Caco-2 (cell line): ENCODE measurements around the gene GRIN1. TPM values are rescaled to one million over a fixed set of nuclear protein-coding genes. Genes with fewer than 3 reads are reported as not detected.

Experiments
- BruUV-seq: library from RNA; stranded (reverse); fragments of 400-500 nt; replicated peaks from 2 replicates; lab custom pipeline; 2021; lab: Mats Ljungman, UMichigan
- CTCF ChIA-PET: fragments of 300-600 bp; sonication (Branson Sonifier 250); formaldehyde crosslinking; loops from one replicate; lab custom pipeline; 2022; ENCODE audit warnings: antibody characterized with exemption; lab: Charles Lee
- POLR2A ChIA-PET: fragments of 300-600 bp; sonication (Branson Sonifier 250); formaldehyde crosslinking; loops from one replicate; lab custom pipeline; 2022; ENCODE audit warnings: antibody characterized with exemption; lab: Charles Lee
- DNase-seq, 2 experiments: peaks; one replicate each; pipeline versions ENCODE4 v3.0.0 to v3.0.0-alpha.2; 2020 to 2022
- H3K27me3 ChIP-seq: replicated peaks from 2 replicates; pipeline ENCODE4 v1.6.0; 2011; ENCODE audit warnings: low read length; ENCODE audit not compliant: control insufficient read depth, insufficient read depth
- H3K36me3 ChIP-seq: 2 replicates; pipeline ENCODE4 v1.5.1; 2011; ENCODE audit warnings: low read length; ENCODE audit not compliant: control insufficient read depth, insufficient read depth
- H3K4me1 ChIP-seq: fragments of 250-450 bp; sonication (Bioruptor Pico); 2 replicates; pipeline ENCODE4 v1.5.1; 2020; ENCODE audit warnings: mild to moderate bottlenecking
- H3K4me3 ChIP-seq: 2 replicates; pipeline ENCODE4 v1.5.1; 2011; ENCODE audit warnings: low read depth, mild to moderate bottlenecking, control low read depth, low read length
- H3K9me3 ChIP-seq: fragments of 250-450 bp; sonication (Bioruptor Pico); 2 replicates; pipeline ENCODE4 v1.5.1; 2020; ENCODE audit warnings: mild to moderate bottlenecking, moderate library complexity
- H3K27ac Mint-ChIP-seq: one replicate; pipeline ENCODE4 v1.8.0; 2022; ENCODE audit warnings: mixed read lengths; ENCODE audit not compliant: unreplicated experiment
- H3K27me3 Mint-ChIP-seq: one replicate; pipeline ENCODE4 v1.8.0; 2022; ENCODE audit warnings: mixed read lengths; ENCODE audit not compliant: insufficient read depth, unreplicated experiment
- H3K36me3 Mint-ChIP-seq: one replicate; pipeline ENCODE4 v1.8.0; 2022; ENCODE audit warnings: mild to moderate bottlenecking, mixed read lengths; ENCODE audit not compliant: insufficient read depth, unreplicated experiment
- H3K4me1 Mint-ChIP-seq: one replicate; pipeline ENCODE4 v1.8.0; 2022; ENCODE audit warnings: low read depth, mixed read lengths; ENCODE audit not compliant: unreplicated experiment
- H3K4me3 Mint-ChIP-seq: one replicate; pipeline ENCODE4 v1.8.0; 2022; ENCODE audit warnings: mild to moderate bottlenecking, moderate library complexity, mixed read lengths; ENCODE audit not compliant: unreplicated experiment
- H3K9me3 Mint-ChIP-seq: one replicate; pipeline ENCODE4 v1.8.0; 2022; ENCODE audit warnings: mixed read lengths; ENCODE audit not compliant: unreplicated experiment
- CTCF ChIP-seq, 2 experiments: fragments of 200-600 bp in 1 of 2; IDR thresholded peaks; 1 replicate in 1 of 2; 2 replicates in 1 of 2; pipeline versions ENCODE4 v1.5.1 to v1.8.0; 2011 to 2022; ENCODE audit warnings: antibody characterized with exemption in 1 of 2, control low read depth in 1 of 2, inconsistent platforms in 1 of 2, low read depth in 1 of 2, low read length in 1 of 2, mild to moderate bottlenecking in 1 of 2, moderate library complexity in 1 of 2; ENCODE audit not compliant: insufficient read depth in 1 of 2, severe bottlenecking in 1 of 2, unreplicated experiment in 1 of 2
- intact Hi-C: fragments of 100-400 bp; cut with micrococcal nuclease; formaldehyde crosslinking; loops from one replicate; pipeline ENCODE4 v1.10.0; 2022; ENCODE audit not compliant: unreplicated experiment
- total RNA-seq: library from RNA; stranded (reverse); gene quantifications from 2 replicates; pipeline ENCODE4 v1.2.3, GENCODE V29; 2022

GRIN1 gene
- total RNA-seq, 1 experiment from 2014 or later: 3.7 TPM

GRCh38 chr9:137170486-137171148, 31.7 kb downstream of the GRIN1 start:
- Histone ChIP-seq H3K4me1 (peaks cover 16% of the 10 kb centered on the region), H3K36me3 (no peaks in the 10 kb centered on the region), H3K4me3 (no peak overlapping the region), H3K9me3 (no peaks in the 10 kb centered on the region), H3K27me3 (peaks cover 2% of the 10 kb centered on the region; the same call in 1 of the 2 replicates)
- TF ChIP-seq CTCF (IDR thresholded peaks at IDR 0.05; ENCODE audit: insufficient read depth in 1 of 2, low read depth in 1 of 2, low read length in 1 of 2, severe bottlenecking in 1 of 2, unreplicated experiment in 1 of 2): no peak
- Mint-ChIP-seq H3K27ac (no peak overlapping the region), H3K27me3 (peaks cover 4% of the 10 kb centered on the region), H3K36me3 (peaks cover 15% of the 10 kb centered on the region), H3K9me3 (no peaks in the 10 kb centered on the region), H3K4me1 (peaks cover 6% of the 10 kb centered on the region), H3K4me3 (peak overlapping the region; percentile 65)
- no TSS peak for BruUV-seq
- ChIA-PET CTCF (interaction anchor here (3.1 kb wide), 1 partner anchor 66 kb away, joined by 16 read pairs; no protein-coding TSS in a partner anchor), POLR2A (interaction anchor here (0.7 to 1.0 kb wide), 2 partner anchors 43 to 59 kb away, joined by 3 read pairs; no protein-coding TSS in a partner anchor)
- intact Hi-C loops: no loop called here
- DNase-seq: no peak

- no peaks in the 10 kb centered on the region for H3K9me3 Mint-ChIP-seq
- Histone ChIP-seq H3K4me1 (peaks cover 16% of the 10 kb centered on the region), H3K36me3 (no peaks in the 10 kb centered on the region), H3K9me3 (no peaks in the 10 kb centered on the region), H3K4me3 (no peak overlapping the region), H3K27me3 (peaks cover 2% of the 10 kb centered on the region; the same call in 1 of the 2 replicates)
- no peak overlapping the region for H3K27ac Mint-ChIP-seq
- ChIA-PET POLR2A (interaction anchor here (0.6 kb wide), 1 partner anchor 41 kb away, joined by 10 read pairs; no protein-coding TSS in a partner anchor), CTCF (no interaction called here)
- no TSS peak for BruUV-seq
- H3K27me3 Mint-ChIP-seq: peaks cover 4% of the 10 kb centered on the region
- intact Hi-C loops: no loop called here
- peaks cover 20% of the 10 kb centered on the region for H3K36me3 Mint-ChIP-seq
- no peak overlapping the region for H3K4me3 Mint-ChIP-seq
- no peak for DNase-seq
- no peak for TF ChIP-seq CTCF (IDR thresholded peaks at IDR 0.05; ENCODE audit: insufficient read depth in 1 of 2, low read depth in 1 of 2, low read length in 1 of 2, severe bottlenecking in 1 of 2, unreplicated experiment in 1 of 2)
- H3K4me1 Mint-ChIP-seq: peaks cover 5% of the 10 kb centered on the region
Measured at GRCh38 chr9:137171149-137171900, 32.4 kb downstream of the GRIN1 start.

- Histone ChIP-seq H3K27me3 (no peaks in the 10 kb centered on the region; the same call in 1 of the 2 replicates), H3K4me1 (peaks cover 10% of the 10 kb centered on the region; the same call in 1 of the 2 replicates), H3K9me3 (no peaks in the 10 kb centered on the region), H3K4me3 (no peak overlapping the region), H3K36me3 (no peaks in the 10 kb centered on the region)
- H3K36me3 Mint-ChIP-seq: peaks cover 27% of the 10 kb centered on the region
- no peaks in the 10 kb centered on the region for H3K27me3 Mint-ChIP-seq
- POLR2A ChIA-PET: no interaction called here
- DNase-seq: no peak
- CTCF ChIA-PET: no interaction called here
- BruUV-seq: no TSS peak
- intact Hi-C loops: no loop called here
- no peaks in the 10 kb centered on the region for H3K4me1 Mint-ChIP-seq
- no peak overlapping the region for H3K4me3 Mint-ChIP-seq
- TF ChIP-seq CTCF (IDR thresholded peaks at IDR 0.05; ENCODE audit: insufficient read depth in 1 of 2, low read depth in 1 of 2, low read length in 1 of 2, severe bottlenecking in 1 of 2, unreplicated experiment in 1 of 2): no peak
- no peaks in the 10 kb centered on the region for H3K9me3 Mint-ChIP-seq
- no peak overlapping the region for H3K27ac Mint-ChIP-seq
Measured at GRCh38 chr9:137172901-137173795, 34.2 kb downstream of the GRIN1 start.
